ENCODE data around the gene ZNF219. TPM values are rescaled to one million over a fixed set of nuclear protein-coding genes. Genes with fewer than 3 reads are reported as not detected.

The ZNF219 gene
- total RNA-seq, 1 donor = 8.9 TPM

Other genes starting within 250 kb of the ZNF219 start
- gene RNASE3, start 207.3 kb downstream of the ZNF219 start, total RNA-seq = 2.2 TPM
- gene RNASE2, start 143.2 kb downstream of the ZNF219 start, total RNA-seq = 38.3 TPM
- gene METTL17, start 108.7 kb downstream of the ZNF219 start, total RNA-seq = 50.6 TPM
- not detected for gene SLC39A2, start 99.4 kb downstream of the ZNF219 start, total RNA-seq
- 9.7 TPM for gene NDRG2, start 73.6 kb downstream of the ZNF219 start, total RNA-seq
- not detected for gene TPPP2, start 68.4 kb downstream of the ZNF219 start, total RNA-seq
- gene RNASE13, start 63.8 kb downstream of the ZNF219 start, total RNA-seq = not detected
- gene RNASE7, start 56.3 kb downstream of the ZNF219 start, total RNA-seq = not detected
- not detected for gene RNASE8, start 40.8 kb downstream of the ZNF219 start, total RNA-seq
- 12.9 TPM for gene ARHGEF40, start 28.4 kb downstream of the ZNF219 start, total RNA-seq
- 0.21 TPM for gene TMEM253, start 2.4 kb upstream of the ZNF219 start, total RNA-seq
- not detected for gene OR5AU1, start 57.4 kb upstream of the ZNF219 start, total RNA-seq
- gene HNRNPC, start 170.8 kb upstream of the ZNF219 start, total RNA-seq = 1,082 TPM
- gene RPGRIP1, start 181.4 kb upstream of the ZNF219 start, total RNA-seq = 0.42 TPM

Measured in mononuclear cell (primary cell).